Measurements from ENCODE around the gene CTAGE8.
"Not testable (repeated sequence)": the region's sequence is repeated elsewhere in the genome, so short reads cannot be mapped to it uniquely, and the experiment has no call there.

DNA sequence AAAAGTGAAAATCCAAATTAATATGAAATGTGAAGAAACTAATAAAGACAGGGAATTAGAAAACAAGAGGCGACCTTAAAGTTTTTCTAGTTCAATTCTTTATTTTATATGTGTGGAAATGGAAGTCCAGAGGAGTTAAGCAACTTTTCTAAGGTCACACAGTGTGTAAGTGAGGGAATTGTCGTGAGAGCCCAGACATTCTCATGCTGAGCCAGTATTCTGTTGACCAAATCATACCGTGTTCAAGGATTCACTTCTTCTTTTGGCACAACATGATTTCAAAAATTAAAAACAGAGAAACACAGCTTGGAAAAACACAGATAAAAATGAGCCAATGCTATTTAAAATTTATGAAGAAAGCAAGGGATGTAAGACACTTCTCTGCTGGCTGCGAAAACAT, 42.2 kb downstream of the CTAGE8 start:
- TF ChIP-seq, protein P1, sequence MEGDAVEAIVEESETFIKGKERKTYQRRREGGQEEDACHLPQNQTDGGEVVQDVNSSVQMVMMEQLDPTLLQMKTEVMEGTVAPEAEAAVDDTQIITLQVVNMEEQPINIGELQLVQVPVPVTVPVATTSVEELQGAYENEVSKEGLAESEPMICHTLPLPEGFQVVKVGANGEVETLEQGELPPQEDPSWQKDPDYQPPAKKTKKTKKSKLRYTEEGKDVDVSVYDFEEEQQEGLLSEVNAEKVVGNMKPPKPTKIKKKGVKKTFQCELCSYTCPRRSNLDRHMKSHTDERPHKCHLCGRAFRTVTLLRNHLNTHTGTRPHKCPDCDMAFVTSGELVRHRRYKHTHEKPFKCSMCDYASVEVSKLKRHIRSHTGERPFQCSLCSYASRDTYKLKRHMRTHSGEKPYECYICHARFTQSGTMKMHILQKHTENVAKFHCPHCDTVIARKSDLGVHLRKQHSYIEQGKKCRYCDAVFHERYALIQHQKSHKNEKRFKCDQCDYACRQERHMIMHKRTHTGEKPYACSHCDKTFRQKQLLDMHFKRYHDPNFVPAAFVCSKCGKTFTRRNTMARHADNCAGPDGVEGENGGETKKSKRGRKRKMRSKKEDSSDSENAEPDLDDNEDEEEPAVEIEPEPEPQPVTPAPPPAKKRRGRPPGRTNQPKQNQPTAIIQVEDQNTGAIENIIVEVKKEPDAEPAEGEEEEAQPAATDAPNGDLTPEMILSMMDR (conservative IDR thresholded peaks at IDR 0.05): not testable (repeated sequence)
- not testable (repeated sequence) for TF ChIP-seq ZFX (IDR thresholded peaks at IDR 0.05)
